Hepatocyte (in vitro differentiated cells): ENCODE data around the gene HBD. TPM values are rescaled to one million over a fixed set of nuclear protein-coding genes. Genes with fewer than 3 reads are reported as not detected.

Experiments
- DNase-seq: peaks from one replicate; pipeline ENCODE4 v3.0.0-alpha.2; 2016; ENCODE audit warnings: low spot score
- H2AFZ ChIP-seq: fragments of 200-600 bp; sonication (generic); 2 replicates; pipeline ENCODE4 v1.6.0; 2016; ENCODE audit warnings: antibody characterized with exemption, mild to moderate bottlenecking
- H3K27ac ChIP-seq: fragments of 200-600 bp; sonication (generic); 2 replicates; pipeline ENCODE4 v1.5.1; 2016; ENCODE audit warnings: mild to moderate bottlenecking
- H3K27me3 ChIP-seq: fragments of 200-600 bp; sonication (generic); 2 replicates; pipeline ENCODE4 v1.6.1; 2016
- H3K36me3 ChIP-seq: fragments of 200-600 bp; sonication (generic); replicated peaks from 2 replicates; pipeline ENCODE4 v1.5.1; 2016; ENCODE audit warnings: low read depth; ENCODE audit not compliant: insufficient read depth
- H3K4me1 ChIP-seq: fragments of 200-600 bp; sonication (generic); 2 replicates; pipeline ENCODE4 v1.5.1; 2016; ENCODE audit warnings: mild to moderate bottlenecking, moderate library complexity; ENCODE audit not compliant: insufficient read depth
- H3K4me2 ChIP-seq: fragments of 200-600 bp; sonication (generic); 2 replicates; pipeline ENCODE4 v1.6.0; 2016
- H3K4me3 ChIP-seq: fragments of 200-600 bp; sonication (generic); 2 replicates; pipeline ENCODE4 v1.5.1; 2016; ENCODE audit warnings: mild to moderate bottlenecking
- H3K79me2 ChIP-seq: fragments of 200-600 bp; sonication (generic); 2 replicates; pipeline ENCODE4 v1.6.0; 2017; ENCODE audit warnings: mild to moderate bottlenecking
- H3K9me2 ChIP-seq: fragments of 200-600 bp; sonication (generic); replicated peaks from 2 replicates; pipeline ENCODE4 v1.6.0; 2017; ENCODE audit warnings: mild to moderate bottlenecking; ENCODE audit not compliant: insufficient read depth
- H3K9me3 ChIP-seq: fragments of 200-600 bp; sonication (generic); 2 replicates; pipeline ENCODE4 v1.5.1; 2016; ENCODE audit warnings: low read depth, mild to moderate bottlenecking
- H4K20me1 ChIP-seq: fragments of 200-600 bp; sonication (generic); 2 replicates; pipeline ENCODE4 v1.6.0; 2016; ENCODE audit warnings: mild to moderate bottlenecking; ENCODE audit not compliant: insufficient read depth, poor library complexity, severe bottlenecking
- EZH2 ChIP-seq: fragments of 200-600 bp; sonication (generic); IDR thresholded peaks from 2 replicates; pipeline ENCODE4 v1.6.1; 2016; ENCODE audit warnings: antibody characterized with exemption, mild to moderate bottlenecking, borderline replicate concordance
- EZH2phosphoT487 ChIP-seq: fragments of 200-600 bp; sonication (generic); IDR thresholded peaks from one replicate; pipeline ENCODE4 v1.6.1; 2018; ENCODE audit warnings: antibody characterized with exemption, mild to moderate bottlenecking, low read depth, moderate library complexity; ENCODE audit not compliant: unreplicated experiment, severe bottlenecking
- WGBS: methylation state at CpG from one replicate; pipeline ENCODE4 v1.1.6; 2016; ENCODE audit warnings: low lambda C conversion rate; ENCODE audit errors: missing lambda C conversion rate; 5-methylcytosine and 5-hydroxymethylcytosine counted together
- polyA plus RNA-seq: library from polyadenylated mRNA; unstranded; fragments of >200 nt; fragmentation: Nextera tagmentation; extraction: Ambion mirVana; gene quantifications from 2 replicates; pipeline ENCODE4 v1.2.1, GENCODE V29; 2016
- total RNA-seq: library from RNA; depleted of rRNA; stranded (reverse); fragments of >200 nt; gene quantifications from 2 replicates; pipeline ENCODE4 v1.2.3, GENCODE V29; 2014
- TF ChIP-seq, protein P1 (sequence below): fragments of 200-600 bp; sonication (generic); IDR thresholded peaks from 2 replicates; pipeline ENCODE4 v1.5.1; 2016; ENCODE audit warnings: antibody characterized with exemption, mild to moderate bottlenecking; ENCODE audit not compliant: poor library complexity

Gene HBD
- total and polyA plus RNA-seq, 2 experiments from 2014 or later: not detected

DNA sequence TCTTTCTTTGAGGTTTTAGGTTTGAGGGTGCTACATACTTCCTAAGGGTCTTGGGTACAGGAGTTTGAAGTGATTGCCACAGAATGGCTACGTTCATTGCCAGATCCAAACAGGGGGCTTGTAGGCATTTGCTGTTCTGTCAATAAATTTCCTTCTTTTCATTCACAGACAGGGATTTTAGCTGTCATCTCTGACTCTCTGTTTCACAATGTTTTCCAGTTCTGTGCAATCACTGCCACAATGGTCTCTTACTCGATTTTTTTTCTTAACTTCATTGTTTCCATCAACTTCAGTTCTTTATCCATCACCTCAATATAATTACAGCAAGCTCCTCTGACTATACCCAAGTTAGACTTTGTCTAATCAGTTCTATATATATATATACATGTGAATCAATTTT is 6.2 kb upstream of the HBD start:
- H3K9me3 ChIP-seq: no peaks in the 10 kb centered on the region
- H3K9me2 ChIP-seq: no peaks in the 10 kb centered on the region
- TF ChIP-seq EZH2phosphoT487 (no peak), EZH2 (no peak)
- TF ChIP-seq, protein P1, sequence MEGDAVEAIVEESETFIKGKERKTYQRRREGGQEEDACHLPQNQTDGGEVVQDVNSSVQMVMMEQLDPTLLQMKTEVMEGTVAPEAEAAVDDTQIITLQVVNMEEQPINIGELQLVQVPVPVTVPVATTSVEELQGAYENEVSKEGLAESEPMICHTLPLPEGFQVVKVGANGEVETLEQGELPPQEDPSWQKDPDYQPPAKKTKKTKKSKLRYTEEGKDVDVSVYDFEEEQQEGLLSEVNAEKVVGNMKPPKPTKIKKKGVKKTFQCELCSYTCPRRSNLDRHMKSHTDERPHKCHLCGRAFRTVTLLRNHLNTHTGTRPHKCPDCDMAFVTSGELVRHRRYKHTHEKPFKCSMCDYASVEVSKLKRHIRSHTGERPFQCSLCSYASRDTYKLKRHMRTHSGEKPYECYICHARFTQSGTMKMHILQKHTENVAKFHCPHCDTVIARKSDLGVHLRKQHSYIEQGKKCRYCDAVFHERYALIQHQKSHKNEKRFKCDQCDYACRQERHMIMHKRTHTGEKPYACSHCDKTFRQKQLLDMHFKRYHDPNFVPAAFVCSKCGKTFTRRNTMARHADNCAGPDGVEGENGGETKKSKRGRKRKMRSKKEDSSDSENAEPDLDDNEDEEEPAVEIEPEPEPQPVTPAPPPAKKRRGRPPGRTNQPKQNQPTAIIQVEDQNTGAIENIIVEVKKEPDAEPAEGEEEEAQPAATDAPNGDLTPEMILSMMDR: no peak
- no peak overlapping the region for H3K4me2 ChIP-seq
- DNase-seq: no peak
- H3K27me3 ChIP-seq: no peaks in the 10 kb centered on the region
- no peaks in the 10 kb centered on the region for H3K79me2 ChIP-seq
- H3K36me3 ChIP-seq: no peaks in the 10 kb centered on the region
- no peak overlapping the region for H2AFZ ChIP-seq
- H3K4me3 ChIP-seq: no peak overlapping the region
- H4K20me1 ChIP-seq: no peaks in the 10 kb centered on the region
- H3K4me1 ChIP-seq: no peaks in the 10 kb centered on the region
- no peak overlapping the region for H3K27ac ChIP-seq
- 56% methylated on average over 2 of the region's 2 CpGs for WGBS

DNA sequence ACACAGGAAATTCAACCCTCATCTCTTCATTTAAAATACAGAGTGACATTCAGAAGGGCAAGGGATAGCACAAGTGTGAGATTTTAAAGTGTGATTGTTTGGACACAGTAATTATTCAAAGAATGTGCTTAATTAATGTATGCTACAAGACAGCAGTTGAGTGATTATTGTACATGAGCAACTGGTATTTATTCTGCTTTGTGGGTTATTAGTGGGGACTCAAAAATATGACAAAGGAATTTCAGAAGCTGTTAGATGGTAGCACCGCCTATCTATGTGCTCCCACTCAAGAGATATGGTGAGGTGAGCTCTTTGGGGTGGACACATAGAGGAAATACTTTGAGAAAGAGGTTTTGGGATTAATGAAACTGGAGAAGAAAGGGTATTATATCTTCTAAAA is 5.8 kb upstream of the HBD start:
- Histone ChIP-seq H2AFZ (no peak overlapping the region), H3K79me2 (no peaks in the 10 kb centered on the region), H3K27me3 (no peaks in the 10 kb centered on the region), H3K27ac (no peak overlapping the region), H3K9me2 (no peaks in the 10 kb centered on the region), H3K4me2 (no peak overlapping the region), H3K4me3 (no peak overlapping the region), H3K36me3 (no peaks in the 10 kb centered on the region), H3K9me3 (no peaks in the 10 kb centered on the region), H4K20me1 (no peaks in the 10 kb centered on the region), H3K4me1 (no peaks in the 10 kb centered on the region)
- TF ChIP-seq EZH2phosphoT487 (no peak), EZH2 (no peak)
- TF ChIP-seq, protein P1: no peak
- 95% methylated on average over 1 of the region's 1 CpG for WGBS
- no peak for DNase-seq

DNA sequence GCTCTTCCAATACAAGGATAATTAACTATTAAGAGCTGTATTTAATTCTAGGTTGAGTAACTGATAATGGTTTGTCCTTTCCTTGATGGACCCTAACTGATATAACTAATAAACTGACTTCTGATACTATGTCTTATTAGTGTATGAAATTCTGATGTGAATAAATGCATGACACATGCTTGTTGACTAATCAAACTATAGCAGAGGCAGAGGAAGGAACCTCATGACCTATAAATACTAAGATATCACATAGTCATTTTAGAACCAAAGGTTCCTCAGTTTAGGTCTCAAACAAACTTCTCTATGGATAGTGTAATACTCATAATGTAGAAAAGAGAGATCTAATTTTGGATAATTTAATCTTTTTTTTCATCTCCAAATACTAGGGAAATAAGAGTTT is 4.8 kb upstream of the HBD start:
- no peaks in the 10 kb centered on the region for H3K27me3 ChIP-seq
- no peak for DNase-seq
- H3K27ac ChIP-seq: no peak overlapping the region
- H3K4me3 ChIP-seq: no peak overlapping the region
- no peaks in the 10 kb centered on the region for H3K79me2 ChIP-seq
- H3K4me2 ChIP-seq: no peak overlapping the region
- no peaks in the 10 kb centered on the region for H3K9me2 ChIP-seq
- H3K36me3 ChIP-seq: no peaks in the 10 kb centered on the region
- no peaks in the 10 kb centered on the region for H4K20me1 ChIP-seq
- no peak for TF ChIP-seq EZH2
- TF ChIP-seq, protein P1: no peak
- TF ChIP-seq EZH2phosphoT487: no peak
- no peak overlapping the region for H2AFZ ChIP-seq
- H3K4me1 ChIP-seq: no peaks in the 10 kb centered on the region
- no peaks in the 10 kb centered on the region for H3K9me3 ChIP-seq

DNA sequence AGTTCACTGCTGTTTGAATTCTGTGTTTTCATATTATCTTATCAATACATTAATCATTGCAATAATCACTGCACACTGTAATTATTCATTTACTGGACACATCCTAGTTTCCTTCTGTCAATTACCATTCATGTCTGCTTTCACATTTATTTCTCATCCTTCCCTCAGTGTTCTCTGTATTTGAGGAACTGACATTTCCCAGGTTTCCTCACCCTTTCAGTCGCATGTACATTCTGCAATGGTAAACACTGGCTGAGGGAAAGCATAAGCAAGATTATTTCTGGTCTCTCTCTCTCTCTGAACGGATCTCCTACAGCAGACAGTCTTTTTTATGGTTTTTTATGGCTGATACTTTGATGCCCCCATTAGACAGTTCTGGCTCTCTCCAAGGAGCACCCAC is 4.2 kb upstream of the HBD start:
- DNase-seq: no peak
- Histone ChIP-seq H3K79me2 (no peaks in the 10 kb centered on the region), H3K4me1 (no peaks in the 10 kb centered on the region), H3K4me3 (no peak overlapping the region), H4K20me1 (no peaks in the 10 kb centered on the region), H3K4me2 (no peak overlapping the region), H3K27me3 (no peaks in the 10 kb centered on the region), H2AFZ (no peak overlapping the region), H3K36me3 (no peaks in the 10 kb centered on the region), H3K9me2 (no peaks in the 10 kb centered on the region), H3K27ac (no peak overlapping the region), H3K9me3 (no peaks in the 10 kb centered on the region)
- 74% methylated on average over 2 of the region's 2 CpGs for WGBS
- TF ChIP-seq, protein P1: no peak
- TF ChIP-seq EZH2 (no peak), EZH2phosphoT487 (no peak)
